Measurements from ENCODE around the gene PLA2G2F.

DNA sequence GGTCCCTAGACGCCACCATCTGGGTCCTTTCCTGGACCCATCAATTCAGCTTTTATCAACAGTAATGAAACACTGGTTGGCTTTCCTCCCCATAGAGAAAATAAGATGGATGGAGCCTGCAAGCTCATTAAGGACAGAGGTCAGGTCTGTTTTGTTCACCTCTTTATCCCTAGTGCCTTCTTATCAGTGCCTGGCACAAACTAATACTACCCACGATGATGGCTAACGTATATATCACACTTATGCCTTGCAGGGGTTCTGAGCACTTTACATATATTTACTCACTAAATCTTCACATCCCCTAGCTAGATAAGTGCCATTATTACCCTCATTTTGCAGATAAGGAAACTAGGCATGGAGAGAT, 41.7 kb downstream of the PLA2G2F start:
- TF ChIP-seq POLR2A (IDR thresholded peaks at IDR 0.05) = no peak
- TF ChIP-seq, protein P1, sequence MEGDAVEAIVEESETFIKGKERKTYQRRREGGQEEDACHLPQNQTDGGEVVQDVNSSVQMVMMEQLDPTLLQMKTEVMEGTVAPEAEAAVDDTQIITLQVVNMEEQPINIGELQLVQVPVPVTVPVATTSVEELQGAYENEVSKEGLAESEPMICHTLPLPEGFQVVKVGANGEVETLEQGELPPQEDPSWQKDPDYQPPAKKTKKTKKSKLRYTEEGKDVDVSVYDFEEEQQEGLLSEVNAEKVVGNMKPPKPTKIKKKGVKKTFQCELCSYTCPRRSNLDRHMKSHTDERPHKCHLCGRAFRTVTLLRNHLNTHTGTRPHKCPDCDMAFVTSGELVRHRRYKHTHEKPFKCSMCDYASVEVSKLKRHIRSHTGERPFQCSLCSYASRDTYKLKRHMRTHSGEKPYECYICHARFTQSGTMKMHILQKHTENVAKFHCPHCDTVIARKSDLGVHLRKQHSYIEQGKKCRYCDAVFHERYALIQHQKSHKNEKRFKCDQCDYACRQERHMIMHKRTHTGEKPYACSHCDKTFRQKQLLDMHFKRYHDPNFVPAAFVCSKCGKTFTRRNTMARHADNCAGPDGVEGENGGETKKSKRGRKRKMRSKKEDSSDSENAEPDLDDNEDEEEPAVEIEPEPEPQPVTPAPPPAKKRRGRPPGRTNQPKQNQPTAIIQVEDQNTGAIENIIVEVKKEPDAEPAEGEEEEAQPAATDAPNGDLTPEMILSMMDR (IDR thresholded peaks at IDR 0.05) = no peak
- no peak for TF ChIP-seq POLR2AphosphoS5 (IDR thresholded peaks at IDR 0.05)
- no peak for TF ChIP-seq EP300 (IDR thresholded peaks at IDR 0.05)

Data from stomach (tissue), 4 donors.